Central memory CD4-positive, alpha-beta T cell (primary cell): Measurements from ENCODE around the gene HSPG2.
A peak's percentile ranks its signal among the peaks of the same experiment; 100 is the strongest.
"Not testable (repeated sequence)": the region's sequence is repeated elsewhere in the genome, so short reads cannot be mapped to it uniquely, and the experiment has no call there.

Experiments used
- DNase-seq: peaks from one replicate; pipeline ENCODE4 v3.0.0; 2022

The HSPG2 gene

GRCh38 chr1:21783679-21784603 is 153.2 kb downstream of the HSPG2 start:
- DNase-seq = no peak

GRCh38 chr1:21782868-21783678 is 154.0 kb downstream of the HSPG2 start, which contains the start of gene USP48:
Gene USP48 (minus strand): TSS chr1:21783149. CDS start chr1:21782957, 192 bp downstream.
- peak; percentile 97 for DNase-seq

GRCh38 chr1:21782349-21782867 is 154.7 kb downstream of the HSPG2 start:
- peak; percentile 53 for DNase-seq

GRCh38 chr1:21781815-21782348 is 155.2 kb downstream of the HSPG2 start:
- no peak for DNase-seq

DNA sequence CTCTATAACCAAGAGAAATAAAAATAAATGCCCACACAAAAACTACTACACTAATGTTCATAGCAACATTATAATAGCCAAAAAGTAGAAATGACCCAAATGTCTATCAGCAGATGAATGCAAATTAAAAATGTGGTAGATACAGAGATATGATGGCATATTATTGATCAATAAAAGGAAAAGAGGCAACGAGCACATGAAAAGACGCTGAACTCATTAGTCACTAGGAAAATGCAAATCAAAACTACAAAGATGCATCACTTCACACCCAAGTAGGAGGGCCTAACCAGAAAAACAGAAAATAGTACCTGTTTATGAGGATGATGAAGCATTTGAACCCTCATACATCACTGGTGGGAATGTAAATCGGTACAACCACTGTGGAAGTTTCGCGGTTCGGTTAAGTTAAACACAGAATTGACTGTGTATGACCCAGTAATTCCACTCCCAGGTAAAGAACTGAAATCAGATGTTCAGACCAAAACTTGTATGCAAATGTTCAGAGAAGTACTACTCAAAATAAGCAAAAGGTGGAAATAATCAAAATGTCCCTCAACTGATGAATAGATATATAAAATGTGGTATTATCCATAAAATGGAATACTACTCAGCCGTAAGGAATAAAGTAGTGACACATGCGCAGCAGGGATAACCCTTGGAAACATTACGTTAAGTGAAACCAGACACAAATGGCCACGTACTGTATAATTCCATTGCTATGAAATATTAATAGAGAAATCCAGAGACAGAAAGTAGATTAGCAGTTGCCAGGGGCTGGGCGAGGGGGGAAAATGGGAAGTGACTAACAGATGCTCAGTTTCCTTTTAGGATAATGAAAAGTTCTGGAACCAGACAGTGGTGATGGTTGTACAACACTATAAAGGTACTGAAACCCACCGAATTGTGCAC is 157.2 kb downstream of the HSPG2 start:
- DNase-seq = no peak

DNA sequence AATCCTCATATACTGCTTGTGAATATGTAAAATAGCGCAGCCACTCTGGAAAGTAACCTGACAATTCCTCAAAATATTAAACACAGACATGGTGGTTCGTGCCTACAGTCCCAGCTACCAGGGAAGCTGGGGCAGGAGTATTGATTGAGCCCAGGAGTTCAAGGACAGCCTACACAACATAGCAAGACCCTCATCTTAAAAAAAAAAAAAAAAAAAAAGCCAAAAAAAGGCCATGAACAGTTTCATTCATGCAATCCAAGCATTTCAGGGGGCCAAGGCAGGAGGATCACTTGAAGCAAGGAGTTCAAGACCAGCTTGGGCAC is 158.7 kb downstream of the HSPG2 start:
- no peak for DNase-seq

DNA sequence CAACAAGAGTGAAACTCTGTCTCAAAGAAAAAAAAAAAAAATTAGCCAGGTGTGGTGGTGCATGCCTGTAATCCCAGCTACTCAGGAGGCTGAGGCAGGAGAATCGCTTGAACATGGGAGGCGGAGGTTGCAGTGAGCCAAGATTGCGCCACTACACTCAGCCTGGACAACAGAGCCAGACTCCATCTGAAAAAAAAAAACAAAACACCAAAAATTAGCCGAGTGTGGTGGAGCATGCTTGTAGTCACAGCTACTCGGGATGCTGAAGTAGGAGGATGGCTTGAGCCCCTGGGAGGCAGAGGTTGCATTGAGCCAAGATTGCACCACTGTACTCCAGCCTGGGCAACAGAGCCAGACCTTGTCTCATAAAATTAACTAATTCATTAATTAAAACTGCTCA is 160.2 kb downstream of the HSPG2 start:
- not testable (repeated sequence) for DNase-seq

DNA sequence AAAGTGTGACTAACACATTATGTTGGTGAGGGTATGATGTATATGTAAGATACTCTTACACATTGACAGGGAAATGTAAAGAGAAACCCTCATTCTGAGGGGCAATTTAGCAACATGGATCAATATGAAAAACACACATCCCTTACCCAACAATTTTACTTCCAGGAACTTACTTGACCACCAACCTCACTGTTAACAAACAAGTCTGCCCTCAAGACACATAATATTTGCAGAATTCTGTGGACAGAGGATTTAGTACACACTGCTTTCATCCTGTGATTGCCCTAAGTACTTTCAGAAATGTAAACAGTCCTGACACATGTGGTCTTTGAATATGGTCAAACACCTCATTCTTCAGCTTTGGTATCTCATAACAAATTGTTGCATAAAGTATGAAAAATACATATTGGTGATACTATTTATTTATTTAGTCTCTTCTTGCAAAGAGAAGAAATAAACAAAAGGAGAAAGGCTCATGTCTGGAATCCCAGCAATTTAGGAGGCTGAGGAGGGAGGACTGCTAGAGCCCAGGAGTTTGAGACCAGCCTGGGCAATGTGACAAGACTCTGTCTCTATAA is 161.0 kb downstream of the HSPG2 start:
- DNase-seq = no peak

- DNase-seq = no peak
Measured at GRCh38 chr1:21775550-21775914, 161.6 kb downstream of the HSPG2 start.

DNA sequence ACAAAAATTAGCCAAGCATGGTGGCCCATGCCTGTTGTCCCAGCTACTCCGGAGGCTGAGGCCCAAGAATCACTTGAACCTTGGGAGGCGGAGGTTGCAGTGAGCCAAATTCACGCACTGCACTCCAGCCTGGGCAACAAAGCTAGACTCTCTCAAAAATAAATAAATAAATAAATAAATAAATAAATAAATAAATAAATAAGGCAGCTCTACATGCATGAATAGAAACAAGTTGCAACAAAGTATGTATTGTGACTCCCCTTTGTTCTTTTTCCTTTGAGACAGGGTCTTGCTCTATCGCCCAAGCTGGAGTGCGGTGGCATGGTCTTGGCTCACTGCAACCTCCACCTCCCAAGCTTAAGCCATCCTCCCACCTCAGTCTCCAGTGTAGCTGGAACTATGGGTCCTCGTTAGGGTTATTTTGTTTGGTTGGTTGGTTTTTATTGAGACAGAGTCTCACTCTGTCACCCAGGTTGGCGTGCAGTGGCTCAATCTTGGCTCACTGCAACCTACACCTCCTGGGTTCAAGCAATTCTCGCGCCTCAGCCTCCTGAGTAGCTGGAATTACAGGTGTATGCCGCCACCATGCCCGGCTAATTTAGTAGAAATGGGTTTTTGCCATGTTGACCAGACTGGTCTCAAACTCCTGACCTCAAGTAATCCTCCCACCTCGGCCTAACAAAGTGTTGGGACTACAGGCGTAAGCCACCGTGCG is 162.1 kb downstream of the HSPG2 start:
- no peak for DNase-seq

GRCh38 chr1:21773585-21773984 is 163.5 kb downstream of the HSPG2 start:
- DNase-seq = peak; percentile 5
